ENCODE measurements around the gene INHBB.

- TF ChIP-seq SMAD2 (IDR thresholded peaks at IDR 0.05; ENCODE audit: low read depth, low read length): no peak
- TF ChIP-seq E2F5 (CRISPR knock-in tag; IDR thresholded peaks at IDR 0.05): no peak
- TF ChIP-seq TSHZ1 (CRISPR knock-in tag; IDR thresholded peaks at IDR 0.05): no peak
- TF ChIP-seq ZNF263 (CRISPR knock-in tag; IDR thresholded peaks at IDR 0.05; ENCODE audit: borderline replicate concordance): no peak
- no peak for TF ChIP-seq PHF20 (IDR thresholded peaks at IDR 0.05; ENCODE audit: partially characterized antibody)
- no peak for TF ChIP-seq JUN (IDR thresholded peaks at IDR 0.05; ENCODE audit: borderline replicate concordance, low read depth, low read length)
- no peak for TF ChIP-seq JUN (CRISPR knock-in tag; IDR thresholded peaks at IDR 0.05; ENCODE audit: borderline replicate concordance)
Measured at GRCh38 chr2:120334068-120334467, 11.9 kb upstream of the INHBB start.

All from K562 (cell line).